Thyroid gland (tissue), 4 donors: ENCODE measurements around the gene ACP4.

ENCODE experiments used
- POLR2A ChIP-seq, 2 donors: fragments of 450-650 bp; IDR thresholded peaks; one replicate each; pipeline ENCODE4 v1.6.1; 2017; ENCODE audit warnings: antibody characterized with exemption in 2 of 2, mild to moderate bottlenecking in 2 of 2, moderate library complexity in 1 of 2
- TF ChIP-seq, protein P1 (sequence below), 6 experiments: fragments of 200-600 bp in 3 of 6; fragments of 450-650 bp in 3 of 6; sonication (generic) in 3 of 6; IDR thresholded peaks; one replicate each; pipeline ENCODE4 v1.5.1; 2016 to 2019; ENCODE audit warnings: antibody characterized with exemption in 6 of 6, mild to moderate bottlenecking in 2 of 6, inconsistent platforms in 1 of 6, moderate library complexity in 1 of 6

DNA sequence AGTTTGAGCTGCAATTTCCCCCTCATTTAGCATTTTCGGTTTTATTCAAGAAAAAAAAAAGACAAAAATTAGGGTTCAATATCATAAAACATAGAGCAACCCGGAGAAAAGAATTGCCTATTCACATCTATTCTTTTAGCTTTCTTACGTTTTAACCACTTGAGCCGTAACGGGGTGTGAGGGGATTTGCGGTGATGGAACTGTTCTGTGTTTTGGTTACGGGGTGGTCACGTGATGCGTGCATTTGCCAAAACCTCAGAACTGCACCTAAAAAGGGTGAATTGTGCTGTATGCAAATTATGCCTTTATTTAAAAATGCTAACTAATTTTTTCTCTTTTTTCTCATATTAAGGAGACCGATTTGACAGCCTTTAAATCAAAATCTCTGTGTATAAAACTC lies 45.0 kb upstream of the ACP4 start:
- TF ChIP-seq, protein P1, sequence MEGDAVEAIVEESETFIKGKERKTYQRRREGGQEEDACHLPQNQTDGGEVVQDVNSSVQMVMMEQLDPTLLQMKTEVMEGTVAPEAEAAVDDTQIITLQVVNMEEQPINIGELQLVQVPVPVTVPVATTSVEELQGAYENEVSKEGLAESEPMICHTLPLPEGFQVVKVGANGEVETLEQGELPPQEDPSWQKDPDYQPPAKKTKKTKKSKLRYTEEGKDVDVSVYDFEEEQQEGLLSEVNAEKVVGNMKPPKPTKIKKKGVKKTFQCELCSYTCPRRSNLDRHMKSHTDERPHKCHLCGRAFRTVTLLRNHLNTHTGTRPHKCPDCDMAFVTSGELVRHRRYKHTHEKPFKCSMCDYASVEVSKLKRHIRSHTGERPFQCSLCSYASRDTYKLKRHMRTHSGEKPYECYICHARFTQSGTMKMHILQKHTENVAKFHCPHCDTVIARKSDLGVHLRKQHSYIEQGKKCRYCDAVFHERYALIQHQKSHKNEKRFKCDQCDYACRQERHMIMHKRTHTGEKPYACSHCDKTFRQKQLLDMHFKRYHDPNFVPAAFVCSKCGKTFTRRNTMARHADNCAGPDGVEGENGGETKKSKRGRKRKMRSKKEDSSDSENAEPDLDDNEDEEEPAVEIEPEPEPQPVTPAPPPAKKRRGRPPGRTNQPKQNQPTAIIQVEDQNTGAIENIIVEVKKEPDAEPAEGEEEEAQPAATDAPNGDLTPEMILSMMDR (IDR thresholded peaks at IDR 0.05), result no peak
- TF ChIP-seq POLR2A (IDR thresholded peaks at IDR 0.05), result no peak
